HepG2 (cell line): ENCODE data around the gene ELL. TPM values are rescaled to one million over a fixed set of nuclear protein-coding genes. Genes with fewer than 3 reads are reported as not detected.

ENCODE experiments used
- DPF2 ChIP-seq: sonication (generic); formaldehyde crosslinking; IDR thresholded peaks from 2 replicates; pipeline ENCODE4 v1.4.0; 2020; ENCODE audit warnings: mild to moderate bottlenecking, low read depth, missing genetic modification reagents, borderline replicate concordance
- DR1 ChIP-seq: sonication (generic); formaldehyde crosslinking; IDR thresholded peaks from 2 replicates; pipeline ENCODE4 v1.8.0; 2021; ENCODE audit warnings: mild to moderate bottlenecking, missing genetic modification reagents, inconsistent platforms
- ESRRA ChIP-seq: sonication (generic); formaldehyde crosslinking; IDR thresholded peaks from 2 replicates; pipeline ENCODE4 v1.5.1; 2020; ENCODE audit warnings: mild to moderate bottlenecking, low read depth, missing genetic modification reagents
- FOSL2 ChIP-seq: sonication (generic); formaldehyde crosslinking; IDR thresholded peaks from 2 replicates; pipeline ENCODE4 v1.4.0; 2020; ENCODE audit warnings: missing genetic modification reagents
- FOXP4 ChIP-seq: sonication (generic); formaldehyde crosslinking; IDR thresholded peaks from 2 replicates; pipeline ENCODE4 v1.4.0; 2020; ENCODE audit warnings: missing genetic modification reagents
- GABPB1 ChIP-seq: IDR thresholded peaks from 2 replicates; pipeline ENCODE4 v1.6.1; 2016; ENCODE audit warnings: mild to moderate bottlenecking, missing genetic modification reagents, moderate library complexity, missing compliant biosample characterization
- HDAC2 ChIP-seq: sonication (generic); formaldehyde crosslinking; IDR thresholded peaks from 2 replicates; pipeline ENCODE4 v1.4.0; 2020; ENCODE audit warnings: missing genetic modification reagents
- HDAC6 ChIP-seq: fragments of 200-600 bp; sonication (generic); IDR thresholded peaks from 2 replicates; pipeline ENCODE4 v1.7.0; 2017; ENCODE audit warnings: mild to moderate bottlenecking, antibody characterized with exemption, low read length, low read depth
- IRF2 ChIP-seq: IDR thresholded peaks from 2 replicates; pipeline ENCODE4 v1.6.1; 2018; ENCODE audit warnings: missing genetic modification reagents, missing compliant biosample characterization
- KDM6A ChIP-seq: IDR thresholded peaks from 2 replicates; pipeline ENCODE4 v1.6.1; 2016; ENCODE audit warnings: low read depth
- KLF16 ChIP-seq, 2 experiments: sonication (generic) in 1 of 2; formaldehyde crosslinking in 1 of 2; IDR thresholded peaks; 2 replicates each; pipeline versions ENCODE4 v1.6.1 to v1.8.0; 2016 to 2023; ENCODE audit warnings: missing genetic modification reagents in 2 of 2, missing compliant biosample characterization in 1 of 2
- MXD3 ChIP-seq: IDR thresholded peaks from 2 replicates; pipeline ENCODE4 v1.6.1; 2016; ENCODE audit warnings: mild to moderate bottlenecking, missing biosample characterization, missing genetic modification reagents
- NFATC3 ChIP-seq: sonication (generic); formaldehyde crosslinking; IDR thresholded peaks from 2 replicates; pipeline ENCODE4 v1.5.1; 2020; ENCODE audit warnings: mild to moderate bottlenecking, missing genetic modification reagents
- NR0B2 ChIP-seq: sonication (generic); formaldehyde crosslinking; IDR thresholded peaks from 2 replicates; pipeline ENCODE4 v1.4.0; 2020; ENCODE audit warnings: mild to moderate bottlenecking, missing genetic modification reagents
- NR2C2 ChIP-seq: sonication (generic); formaldehyde crosslinking; IDR thresholded peaks from 2 replicates; pipeline ENCODE4 v1.4.0; 2020; ENCODE audit warnings: missing genetic modification reagents, mild to moderate bottlenecking, moderate library complexity, borderline replicate concordance
- SRSF1 ChIP-seq: fragments of 200-400 bp; formaldehyde crosslinking; optimal IDR thresholded peaks from 2 replicates; pipeline ENCODE3; 2017; ENCODE audit warnings: mild to moderate bottlenecking, low read depth, low read length, moderate library complexity
- ZBTB26 ChIP-seq: IDR thresholded peaks from 2 replicates; pipeline ENCODE4 v1.6.1; 2016; ENCODE audit warnings: missing compliant biosample characterization, missing genetic modification reagents, borderline replicate concordance
- ZNF317 ChIP-seq: sonication (generic); formaldehyde crosslinking; IDR thresholded peaks from 2 replicates; pipeline ENCODE4 v1.5.0; 2020; ENCODE audit warnings: mild to moderate bottlenecking, missing genetic modification reagents
- ZNF570 ChIP-seq: sonication (generic); formaldehyde crosslinking; IDR thresholded peaks from 2 replicates; pipeline ENCODE4 v1.4.0; 2020; ENCODE audit warnings: mild to moderate bottlenecking, missing genetic modification reagents, borderline replicate concordance
- ZNF574 ChIP-seq: sonication (generic); formaldehyde crosslinking; IDR thresholded peaks from 2 replicates; pipeline ENCODE4 v1.4.0; 2020; ENCODE audit warnings: missing genetic modification reagents
- ZNF580 ChIP-seq: IDR thresholded peaks from 2 replicates; pipeline ENCODE4 v1.6.1; 2016; ENCODE audit warnings: low read depth, borderline replicate concordance
- ZNF644 ChIP-seq: IDR thresholded peaks from 2 replicates; pipeline ENCODE4 v1.6.1; 2016; ENCODE audit warnings: low read depth
- ZNF788 ChIP-seq: sonication (generic); formaldehyde crosslinking; IDR thresholded peaks from 2 replicates; pipeline ENCODE4 v1.5.0; 2020; ENCODE audit warnings: mild to moderate bottlenecking, missing genetic modification reagents, borderline replicate concordance
- polyA plus RNA-seq, 8 experiments: library from polyadenylated mRNA; depleted of rRNA in 3 of 8; stranded (reverse) in 7 of 8; unstranded in 1 of 8; fragments of >200 nt; fragmentation: Illumina TruSeq in 4 of 8; extraction: Trizol in 4 of 8; gene quantifications; 2 replicates each; pipeline versions ENCODE4 v1.2.1 to v1.2.3, GENCODE V29; 2011 to 2016; ENCODE audit warnings: low read depth in 4 of 8, missing spikeins in 1 of 8, mixed read lengths in 1 of 8; ENCODE audit not compliant: insufficient read depth in 1 of 8
- total RNA-seq, 5 experiments: library from RNA; depleted of rRNA; stranded (reverse); fragments of >200 nt; fragmentation: Illumina TruSeq; extraction: Trizol; gene quantifications; 2 replicates each; pipeline ENCODE4 v1.2.3, GENCODE V29; 2016; ENCODE audit warnings: low read depth in 1 of 5

Gene ELL
- total and polyA plus RNA-seq, 2 of the 13 experiments (the other 11 are each of a cell fraction or from before 2014, with no cell fraction given) = 3.7 to 5.4 TPM

GRCh38 chr19:18475762-18476331 is 46.0 kb downstream of the ELL start (continued):
- peak; percentile 77 for TF ChIP-seq FOXP4 (CRISPR knock-in tag)
- TF ChIP-seq ZNF317 = peak; percentile 52; the same call in 1 of the 2 replicates
- no peak for TF ChIP-seq ESRRA
- TF ChIP-seq GABPB1 (CRISPR knock-in tag) = peak; percentile 40
- peak; percentile 61; the same call in 1 of the 2 replicates for TF ChIP-seq KDM6A (CRISPR knock-in tag)
- TF ChIP-seq FOSL2 (CRISPR knock-in tag) = peak; percentile 54
- TF ChIP-seq ZNF580 (CRISPR knock-in tag) = peak; percentile 22; the same call in 1 of the 2 replicates
- 0 out of 2 replicates have a peak, but pooled peaks have one; percentile 46 for TF ChIP-seq NR2C2 (CRISPR knock-in tag)
- TF ChIP-seq ZNF788 (CRISPR knock-in tag) = peak; percentile 32; the same call in 1 of the 2 replicates
- no peak for TF ChIP-seq SRSF1
- peak; percentile 47; the same call in 1 of the 2 replicates for TF ChIP-seq DPF2 (CRISPR knock-in tag)
- TF ChIP-seq NFATC3 (CRISPR knock-in tag) = no peak
- 0 out of 2 replicates have a peak, but pooled peaks have one; percentile 37 for TF ChIP-seq IRF2 (CRISPR knock-in tag)
- no peak for TF ChIP-seq DR1
- TF ChIP-seq ZNF570 = no peak
- TF ChIP-seq MXD3 (CRISPR knock-in tag) = no peak
- peak; percentile 83; the same call in 1 of the 2 replicates for TF ChIP-seq HDAC2 (CRISPR knock-in tag)
- TF ChIP-seq HDAC6 = no peak
- peak; percentile 66 for TF ChIP-seq ZNF574
- peak; percentile 81; the same call in 1 of the 2 replicates for TF ChIP-seq ZBTB26 (CRISPR knock-in tag)
- peak; percentile 52; the same call in 1 of the 2 replicates for TF ChIP-seq NR0B2 (CRISPR knock-in tag)
- 0 out of 2 replicates have a peak, but pooled peaks have one; percentile 11 for TF ChIP-seq ZNF644 (CRISPR knock-in tag)
- 0 out of 4 replicates have a peak, but pooled peaks of 1 of the 2 experiments have one; percentile 20 for TF ChIP-seq KLF16 (CRISPR knock-in tag; IDR thresholded peaks at IDR 0.05)
